NK-92 (cell line): ENCODE measurements around the gene MMD.
"Not testable (repeated sequence)": the region's sequence is repeated elsewhere in the genome, so short reads cannot be mapped to it uniquely, and the experiment has no call there.

Source experiments
- DNase-seq: peaks from one replicate; lab custom pipeline; 2025; ENCODE audit not compliant: unreplicated experiment; lab: John Stamatoyannopoulos, UW

MMD gene

DNA sequence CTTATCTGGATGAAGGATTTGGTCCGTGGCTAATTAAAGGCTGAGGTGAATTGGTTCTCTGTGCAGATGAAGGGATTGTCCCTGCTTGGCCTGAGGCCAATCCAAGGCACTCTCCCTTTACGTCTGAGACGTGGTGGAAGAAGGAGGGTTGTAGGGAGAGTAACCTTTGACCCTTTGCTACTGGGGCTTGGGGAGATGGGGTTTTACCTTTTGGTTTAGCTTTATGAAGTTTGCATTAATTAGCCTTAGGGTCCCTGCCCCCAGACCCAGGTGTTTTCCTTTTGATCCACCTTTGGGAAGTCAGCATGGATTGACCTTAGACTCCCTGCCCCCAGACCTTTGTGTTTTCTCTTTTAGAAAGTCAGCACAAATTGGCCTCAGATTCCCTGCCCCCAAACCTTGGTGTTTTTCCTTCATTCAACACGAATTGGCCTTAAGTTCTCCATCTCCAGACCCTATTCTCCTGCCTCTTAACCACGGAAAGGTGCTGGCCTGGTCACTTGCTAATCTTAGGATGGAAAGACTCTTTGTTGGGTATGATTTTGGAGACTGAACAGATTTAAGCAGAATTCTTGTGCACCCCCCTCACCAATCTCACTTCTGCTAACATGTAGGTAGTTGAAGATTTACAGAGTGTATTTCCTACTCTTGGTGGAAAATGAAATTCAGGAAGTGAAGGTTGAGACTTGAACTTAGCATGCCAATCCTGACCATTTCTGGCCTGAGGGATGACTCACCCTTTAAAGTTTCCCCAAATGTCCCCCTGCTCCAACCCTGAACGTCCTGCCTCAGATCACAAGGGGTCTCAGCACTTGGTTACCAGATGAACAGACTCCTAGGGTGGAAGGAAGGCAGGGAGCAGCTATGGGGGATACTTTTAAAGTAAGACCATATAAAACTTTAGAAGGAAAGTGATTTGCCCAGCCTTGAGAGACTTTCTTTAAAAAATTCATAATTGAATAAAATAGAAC lies 23.1 kb upstream of the MMD start:
- DNase-seq, result no peak

DNA sequence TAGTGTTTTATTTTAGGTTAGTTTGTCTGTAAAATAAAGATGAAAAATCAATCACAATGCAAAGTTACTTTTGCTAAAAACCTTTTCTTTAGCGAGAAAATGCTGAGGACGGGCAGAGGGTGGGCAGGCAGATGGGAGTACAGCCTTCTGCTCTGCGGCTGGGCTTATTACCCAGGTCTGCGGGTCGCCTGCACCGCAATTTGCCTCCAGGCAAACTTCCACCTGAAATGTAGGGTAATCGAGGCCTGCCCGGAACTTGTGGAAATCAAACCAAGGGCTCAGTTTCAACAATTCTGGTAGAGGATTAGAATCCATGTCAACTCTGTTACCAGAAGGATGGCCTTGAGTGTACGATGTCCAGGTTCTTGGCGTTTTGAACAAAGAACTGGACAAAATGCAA lies 22.3 kb upstream of the MMD start:
- DNase-seq, result no peak

GRCh38 chr17:55442953-55443683 lies 21.5 kb upstream of the MMD start:
- no peak for DNase-seq

DNA sequence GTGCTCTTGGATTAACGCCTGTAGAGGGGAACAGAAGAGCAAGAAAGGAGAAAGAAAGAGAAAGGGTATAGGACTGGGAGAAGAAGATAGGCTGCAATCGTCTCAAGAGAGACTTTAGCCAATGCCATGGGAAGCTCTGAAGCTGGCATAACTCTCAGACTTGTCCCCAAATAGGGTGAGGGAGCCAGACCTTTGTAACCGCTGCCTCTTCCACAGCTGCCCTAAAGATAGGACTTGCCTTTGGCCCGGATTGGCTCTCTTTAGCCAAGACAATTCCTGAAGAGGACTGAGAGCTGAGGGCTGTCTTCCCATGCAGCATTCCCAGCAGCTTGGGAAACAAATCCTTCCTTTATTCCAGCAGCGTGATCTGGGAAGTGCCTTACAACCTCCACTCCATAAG lies 20.8 kb upstream of the MMD start:
- DNase-seq, result no peak

DNA sequence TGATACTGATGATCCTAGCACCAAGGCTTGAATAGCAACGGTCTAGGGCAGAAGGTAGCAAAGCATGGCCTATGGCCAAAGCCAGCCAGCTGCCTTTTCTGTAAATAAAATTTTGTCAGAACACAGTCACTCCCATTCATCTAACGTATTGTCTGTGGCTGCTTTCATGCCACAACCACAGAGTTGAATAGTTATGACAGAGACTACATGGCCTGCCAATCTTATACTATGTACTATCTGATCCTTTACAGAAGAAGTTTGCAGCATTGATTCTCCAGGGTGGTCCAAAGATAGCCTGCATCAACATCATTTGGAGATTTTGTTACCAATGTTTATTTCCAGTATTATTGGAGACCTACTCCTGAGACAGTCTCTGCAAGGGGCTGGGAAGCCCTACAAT lies 19.9 kb upstream of the MMD start:
- DNase-seq, result no peak

DNA sequence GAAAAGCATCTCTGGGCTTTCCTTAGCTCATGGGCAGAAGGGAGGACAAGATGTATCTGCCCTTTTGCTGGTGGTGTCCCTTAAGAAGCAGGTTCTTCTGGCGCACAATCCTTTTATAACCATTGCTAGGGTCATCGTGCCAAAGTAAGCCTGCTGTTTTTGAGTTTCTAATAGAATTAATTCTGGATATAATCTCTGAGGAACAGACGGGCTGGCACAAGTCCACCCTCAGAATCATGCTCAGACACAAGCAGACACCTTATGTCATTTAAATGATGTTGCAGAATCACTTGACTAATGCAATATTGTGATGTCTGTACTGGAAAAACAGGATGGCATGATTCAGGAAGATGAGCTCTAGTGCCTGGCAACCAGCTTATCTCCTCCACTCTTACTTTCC lies 18.8 kb upstream of the MMD start:
- no peak for DNase-seq

DNA sequence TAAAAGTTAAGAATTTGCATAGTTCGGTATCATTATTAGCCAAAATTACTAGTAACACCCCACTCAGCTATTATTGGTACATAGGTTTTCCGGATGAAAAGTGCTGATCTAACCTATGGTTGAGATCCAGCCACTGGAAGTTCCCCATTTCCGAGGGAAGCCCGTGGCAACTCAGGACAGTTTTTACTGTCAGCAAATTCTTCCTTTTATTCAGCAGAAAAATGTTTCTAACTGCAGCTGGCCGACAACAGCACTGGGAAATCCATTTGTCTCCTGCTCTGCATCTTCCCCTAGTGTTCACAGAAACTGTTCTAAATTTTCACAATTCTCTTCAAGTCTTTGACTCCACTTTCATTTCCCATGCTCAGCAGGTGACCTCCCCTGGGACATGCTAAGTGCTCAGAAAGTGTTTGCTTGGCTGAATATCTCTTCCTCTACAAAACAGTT lies 15.5 kb upstream of the MMD start:
- DNase-seq, result no peak

GRCh38 chr17:55436224-55437158 lies 14.9 kb upstream of the MMD start:
- no peak for DNase-seq

DNA sequence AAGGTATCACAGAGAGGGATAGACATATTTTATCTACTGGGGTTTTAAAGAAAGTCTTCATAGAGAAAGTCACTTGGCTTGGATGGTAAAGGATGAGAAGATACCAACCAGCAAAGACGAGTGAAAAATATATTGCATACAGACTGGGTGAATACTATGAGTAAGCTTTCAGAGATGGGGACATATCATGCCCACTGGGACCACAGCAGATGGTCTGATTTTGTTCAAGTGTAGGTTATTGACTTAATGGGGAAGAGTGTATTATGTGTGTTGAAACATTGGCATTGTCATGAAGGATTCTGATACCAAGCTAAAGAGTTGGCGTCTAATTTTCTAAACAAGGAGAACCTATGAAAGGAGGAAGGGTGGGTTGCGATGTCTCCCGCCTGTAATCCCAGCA lies 13.8 kb upstream of the MMD start:
- no peak for DNase-seq

GRCh38 chr17:55434721-55435120 lies 13.1 kb upstream of the MMD start:
- DNase-seq, result no peak

GRCh38 chr17:55433629-55434422 lies 12.2 kb upstream of the MMD start:
- no peak for DNase-seq

DNA sequence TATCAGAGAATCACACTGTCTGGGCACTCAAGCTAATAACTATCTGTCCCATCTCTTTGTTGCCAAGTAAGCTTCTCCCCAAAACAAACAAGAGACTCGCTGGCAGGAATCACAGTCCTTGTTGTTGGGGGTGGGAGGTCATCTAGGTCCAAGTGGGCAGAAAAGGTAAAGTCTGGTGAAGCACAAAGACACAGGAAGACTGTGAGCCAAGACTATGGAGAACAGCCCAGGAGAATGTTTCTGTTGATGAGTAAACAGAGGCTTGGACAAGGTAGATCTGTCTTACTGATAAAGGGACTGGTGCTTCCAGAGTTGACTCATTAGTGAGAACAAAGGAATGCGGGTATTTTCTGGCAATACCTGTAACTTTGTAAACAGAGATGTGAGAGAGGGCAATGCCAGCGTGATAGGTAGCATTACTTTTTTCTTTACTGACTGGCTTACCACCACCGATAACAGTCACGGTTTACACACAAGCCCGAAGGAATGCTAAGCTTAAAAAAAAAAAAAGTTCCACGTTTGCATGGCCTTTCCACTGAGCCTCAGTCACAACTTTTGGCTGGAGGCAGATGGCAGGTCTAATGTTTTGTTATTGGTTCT lies 11.5 kb upstream of the MMD start:
- no peak for DNase-seq

GRCh38 chr17:55432358-55433028 lies 10.9 kb upstream of the MMD start:
- DNase-seq, result no peak

GRCh38 chr17:55431914-55432313 lies 10.3 kb upstream of the MMD start:
- DNase-seq, result not testable (repeated sequence)

DNA sequence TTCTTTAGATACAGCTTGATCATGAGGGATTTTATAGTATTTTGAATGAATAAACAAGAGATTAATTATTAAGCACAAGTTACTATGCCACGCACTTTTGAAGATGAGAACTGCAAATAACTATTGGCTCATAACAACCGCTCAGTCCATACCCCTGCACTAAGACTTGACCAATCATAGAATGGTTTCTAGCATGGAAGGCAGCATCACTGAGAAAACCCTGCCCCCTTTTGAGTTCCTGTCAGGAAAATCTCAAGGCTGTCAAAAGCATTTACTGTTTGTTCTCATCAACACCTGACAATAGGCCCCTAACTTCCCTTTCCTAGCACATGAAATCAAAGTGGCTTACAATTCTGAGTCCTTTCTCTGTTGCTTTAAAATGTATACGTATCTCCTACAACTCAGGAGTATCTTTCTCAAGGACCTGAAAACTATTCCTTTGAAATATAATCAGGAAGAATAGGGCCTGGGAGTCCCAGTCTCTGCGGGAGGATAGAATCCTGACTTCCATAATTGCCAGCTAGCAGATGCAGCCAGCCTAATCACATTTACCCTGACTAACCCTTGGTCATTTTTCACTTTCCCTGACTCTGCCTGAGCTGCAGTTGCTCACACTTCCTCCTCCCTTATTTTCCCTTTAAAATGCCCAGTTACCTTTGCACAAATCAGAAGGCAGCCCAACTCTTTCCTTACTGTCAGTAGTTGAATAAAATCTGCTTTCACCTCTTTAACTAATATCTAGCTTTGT lies 9.1 kb upstream of the MMD start:
- DNase-seq, result no peak

DNA sequence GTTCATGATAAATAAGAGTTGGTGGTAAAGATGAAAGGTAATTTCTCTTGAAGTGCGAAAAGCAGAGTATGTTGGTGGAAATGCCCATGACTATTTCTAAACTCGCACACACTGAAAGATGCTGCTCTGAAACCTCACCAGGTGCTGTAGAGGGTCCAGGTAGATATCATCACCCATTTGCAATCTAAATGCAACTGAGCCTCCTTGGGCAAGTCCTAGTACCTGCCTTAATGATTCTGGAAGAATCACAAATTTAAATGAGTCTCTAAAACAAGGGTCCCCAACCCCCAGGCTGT lies 5.9 kb upstream of the MMD start:
- no peak for DNase-seq

DNA sequence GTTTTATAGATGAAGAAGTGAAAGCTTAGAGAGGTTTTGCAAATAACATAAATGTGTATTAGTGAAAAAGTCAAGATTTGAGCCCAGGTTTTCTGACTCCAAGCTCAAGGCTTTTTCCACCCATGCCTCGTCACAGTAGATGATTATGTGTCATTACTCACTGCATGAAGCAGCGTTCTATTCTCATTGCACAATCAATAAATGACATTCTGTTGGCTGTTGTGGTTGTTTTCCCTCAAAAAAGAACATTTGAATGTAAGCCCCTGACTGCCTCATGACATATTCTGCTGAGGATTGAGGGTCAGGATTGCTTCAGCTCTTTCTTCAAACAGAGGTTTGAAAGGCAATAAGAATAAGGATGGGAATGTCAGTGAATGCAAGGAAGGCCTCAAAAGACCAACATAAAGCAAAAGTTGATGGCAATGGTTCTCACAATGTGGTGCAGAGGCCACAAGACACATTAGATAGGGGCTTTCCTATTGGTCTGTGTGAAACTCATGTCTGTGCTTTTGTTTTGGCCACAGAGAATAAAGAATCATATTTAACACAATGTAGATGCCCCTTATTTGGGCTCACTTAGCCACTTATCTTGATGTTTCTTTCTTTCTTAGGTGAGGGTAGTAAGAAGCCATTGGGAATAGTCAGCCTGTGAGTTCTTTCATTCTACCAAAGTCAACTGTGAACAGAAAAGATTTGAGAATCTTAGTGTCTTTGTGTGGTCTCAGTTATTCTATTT lies 5.4 kb upstream of the MMD start:
- DNase-seq, result no peak

DNA sequence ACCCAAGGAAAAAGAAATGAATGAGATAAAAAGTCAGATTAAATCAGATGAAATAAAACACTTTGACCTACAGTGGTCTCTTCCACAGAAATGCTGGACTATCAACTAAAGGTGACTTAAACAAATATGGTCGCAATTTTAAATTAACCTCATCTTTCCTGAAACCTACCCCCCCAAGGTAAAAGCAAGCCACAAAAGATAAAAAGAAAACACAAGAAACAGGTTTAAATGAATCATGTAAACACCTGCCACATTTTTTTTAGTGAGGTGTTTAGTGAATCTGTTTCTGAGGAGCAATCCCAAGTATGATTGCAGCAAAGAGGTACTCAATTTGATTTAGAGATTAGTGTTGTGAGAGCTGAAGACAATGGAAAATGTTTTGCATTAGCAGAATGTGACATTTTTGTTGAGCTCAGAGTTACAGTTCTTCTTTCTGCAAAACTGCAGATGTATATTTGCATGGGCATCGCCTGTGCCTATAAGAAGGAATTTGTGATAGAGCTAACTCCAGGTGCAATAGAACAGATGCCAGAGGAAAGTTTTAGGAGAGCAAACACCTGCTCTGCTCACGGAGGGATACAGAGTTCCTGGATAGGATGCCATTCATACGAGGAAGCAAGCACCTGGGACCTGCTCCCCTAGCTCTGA lies 3.4 kb upstream of the MMD start:
- no peak for DNase-seq
